Fibroblast of skin of right biceps (primary cell): Measurements from ENCODE around the gene ABCC5.
"Not testable (repeated sequence)": the region's sequence is repeated elsewhere in the genome, so short reads cannot be mapped to it uniquely, and the experiment has no call there.

Source experiments
- DNase-seq: peaks from one replicate; pipeline ENCODE4 v3.0.0-alpha.2; 2013

ABCC5 gene

DNA sequence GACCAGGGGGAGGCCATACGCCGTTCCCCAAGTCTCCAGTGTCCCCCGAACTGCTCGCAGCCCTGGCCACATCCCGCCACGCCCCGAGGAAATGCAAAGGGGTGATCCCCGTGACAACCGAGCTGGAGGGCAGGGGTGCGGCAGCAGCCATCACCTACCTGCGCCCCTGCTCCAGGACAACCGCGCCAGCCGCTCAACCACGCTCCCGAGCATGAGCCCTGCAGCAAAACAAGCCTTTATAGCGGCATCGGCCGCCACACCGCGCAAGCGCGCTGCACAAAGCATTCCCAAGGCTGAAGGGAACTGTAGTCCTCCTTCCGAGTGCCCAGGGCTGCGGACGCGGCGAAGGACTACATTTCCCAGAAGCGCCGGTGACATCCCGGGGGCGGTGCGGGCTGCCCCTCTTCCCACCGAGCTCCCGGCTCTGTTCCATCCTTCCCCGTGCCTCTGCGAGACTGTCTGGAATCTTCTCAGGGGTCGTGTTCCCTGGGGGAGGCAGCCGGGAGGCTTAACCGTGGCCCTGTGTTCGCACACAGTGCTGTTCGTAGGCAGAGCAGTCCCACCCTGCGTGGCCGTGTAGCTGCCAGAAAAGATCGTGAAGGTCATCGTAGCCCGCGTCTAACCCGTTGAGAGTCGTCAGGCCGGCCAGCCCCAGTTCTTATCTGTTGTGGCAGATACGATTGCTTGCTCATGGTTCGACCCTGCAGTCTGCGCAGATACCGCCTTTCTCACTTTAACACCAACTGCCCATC lies at the start of gene ABCC5:
Gene ABCC5, minus strand, starts transcription at position 213 of the 752 bp plus-strand sequence. CDS start 3,492 bp downstream, outside the sequence.
- DNase-seq: peak; percentile 93

DNA sequence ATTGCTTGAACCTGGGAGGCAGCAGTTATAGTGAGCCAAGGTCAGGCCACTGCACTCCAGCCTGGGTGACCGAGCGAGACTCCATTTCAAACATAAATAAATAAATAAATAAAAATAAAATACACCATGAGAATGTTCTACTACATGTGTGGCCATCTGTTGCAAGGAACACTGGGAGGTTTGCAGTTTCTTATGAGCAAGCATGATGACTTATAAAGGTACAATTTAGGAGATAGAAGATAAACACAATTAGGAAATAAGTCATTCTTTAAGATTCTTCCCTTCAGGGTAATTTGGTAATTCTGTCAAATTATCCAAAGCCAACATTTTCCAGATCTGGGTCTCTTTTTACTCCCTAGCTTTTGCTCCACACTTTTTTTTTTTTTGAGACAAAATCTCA lies 48.5 kb upstream of the ABCC5 start:
- peak; percentile 18 for DNase-seq

- DNase-seq: no peak
Measured at GRCh38 chr3:184062637-184063036, 45.0 kb upstream of the ABCC5 start.

GRCh38 chr3:184059424-184059823 lies 41.7 kb upstream of the ABCC5 start:
- DNase-seq: no peak

DNA sequence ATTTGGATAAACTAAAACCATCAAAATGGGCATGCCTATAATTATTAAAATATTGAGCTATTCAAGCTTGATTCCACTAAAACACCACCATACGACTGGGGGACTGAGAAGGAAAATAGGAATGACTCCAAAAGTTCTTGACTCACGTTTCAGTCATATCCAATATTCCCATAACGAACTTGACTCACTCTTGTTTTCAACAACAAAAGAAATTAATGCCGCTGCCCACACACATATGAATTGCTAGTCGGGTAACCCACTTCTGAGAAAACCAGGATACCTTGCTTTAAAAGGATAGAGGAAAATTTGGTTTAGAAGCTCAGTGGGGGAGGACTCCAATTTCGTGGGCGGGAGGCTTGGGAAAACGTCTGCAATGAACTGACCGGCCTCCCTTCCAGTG lies 40.3 kb upstream of the ABCC5 start:
- DNase-seq: peak; percentile 72

- DNase-seq: no peak
Measured at GRCh38 chr3:184052767-184053166, 35.1 kb upstream of the ABCC5 start, which contains the start of gene HTR3C. Gene HTR3C, plus strand, starts transcription at chr3:184053047. Its CDS starts 34 bp downstream, at chr3:184053081.

DNA sequence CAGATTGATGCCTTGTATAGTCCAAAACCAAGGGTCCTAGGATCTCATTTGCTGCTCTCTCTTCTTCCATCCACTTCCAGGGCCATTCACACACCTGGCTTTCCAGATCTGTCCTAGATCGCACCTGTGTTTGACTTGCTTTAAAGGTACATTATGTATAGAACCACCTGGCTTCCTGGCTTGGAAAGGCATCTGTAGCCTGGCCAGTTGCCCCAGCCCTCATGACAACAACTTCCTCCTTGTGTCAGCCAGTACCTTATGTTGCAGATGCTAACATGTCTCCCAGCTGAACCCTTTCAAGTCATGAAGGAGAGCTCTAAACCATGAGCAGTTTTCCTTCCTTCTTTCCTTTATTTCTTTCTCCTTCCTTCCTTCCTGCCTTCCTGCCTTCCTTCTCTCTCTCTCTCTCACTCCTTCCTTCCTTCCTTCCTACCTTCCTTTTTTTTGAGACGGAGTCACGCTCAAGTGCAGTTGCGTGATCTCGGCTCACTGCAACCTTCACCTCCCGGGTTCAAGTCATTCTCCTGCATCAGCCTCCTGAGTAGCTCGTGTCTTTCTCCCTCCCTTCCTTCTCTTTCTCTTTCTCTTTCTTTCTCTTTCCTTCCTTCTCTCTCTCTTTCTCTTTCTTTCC lies 32.6 kb upstream of the ABCC5 start:
- no peak for DNase-seq

DNA sequence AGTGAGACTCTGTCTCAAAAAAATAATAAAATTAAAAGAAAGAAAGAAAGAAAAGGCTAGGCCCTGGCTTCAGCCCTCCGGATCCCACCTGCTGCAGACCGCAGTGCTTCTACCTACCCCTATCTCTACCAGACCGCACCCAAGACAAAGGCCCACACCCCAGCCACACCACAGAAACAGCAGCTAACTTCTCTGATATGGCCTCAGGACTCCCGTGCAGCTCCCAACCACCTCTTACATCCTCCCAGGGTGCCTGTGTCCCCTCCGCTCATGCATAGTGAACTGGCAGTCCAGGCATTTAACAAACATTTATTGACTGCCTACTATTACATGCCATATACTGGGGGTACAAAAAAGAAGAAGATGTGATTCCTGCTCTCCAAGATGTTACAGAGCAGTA lies 28.3 kb upstream of the ABCC5 start:
- DNase-seq: no peak

GRCh38 chr3:184042617-184043016 lies 24.9 kb upstream of the ABCC5 start:
- no peak for DNase-seq

DNA sequence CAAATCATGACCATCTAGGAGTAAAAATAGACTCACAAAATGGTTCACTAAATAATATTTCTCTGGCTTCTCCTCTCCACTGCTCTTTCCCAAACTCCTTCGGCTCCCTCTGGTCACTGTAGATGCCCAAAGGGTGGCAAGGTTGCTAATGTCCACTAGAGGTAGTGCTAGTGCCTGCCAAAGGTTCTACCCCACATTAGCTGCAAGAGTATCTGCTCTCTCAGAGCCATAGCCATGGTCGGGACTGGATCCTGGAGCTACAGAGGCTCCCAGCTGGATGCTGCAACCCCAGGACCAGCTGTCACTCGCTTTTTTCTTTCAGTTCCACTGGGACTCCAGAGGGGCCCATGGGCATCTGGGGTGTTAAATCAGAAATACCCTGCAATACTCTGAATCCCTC lies 22.3 kb upstream of the ABCC5 start:
- DNase-seq: peak; percentile 12

DNA sequence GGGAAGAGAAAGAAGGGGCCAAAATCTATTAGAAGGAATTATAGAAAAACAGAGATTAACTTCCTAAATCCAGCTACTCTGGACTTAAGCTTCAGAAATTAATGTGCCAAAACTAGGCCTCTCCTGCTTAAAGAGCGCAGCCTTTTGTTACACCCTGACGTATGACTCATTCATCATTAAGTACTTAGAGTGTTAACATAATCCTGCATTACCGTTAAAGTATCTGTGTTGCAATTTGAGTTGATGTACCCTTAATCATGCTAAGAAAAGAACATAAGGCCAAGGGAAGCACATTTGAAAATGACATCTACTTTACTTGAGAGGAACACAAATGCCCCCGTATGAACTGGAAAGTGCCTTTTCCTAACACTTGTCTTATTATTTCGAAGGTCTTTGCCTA lies 21.7 kb upstream of the ABCC5 start:
- DNase-seq: no peak

DNA sequence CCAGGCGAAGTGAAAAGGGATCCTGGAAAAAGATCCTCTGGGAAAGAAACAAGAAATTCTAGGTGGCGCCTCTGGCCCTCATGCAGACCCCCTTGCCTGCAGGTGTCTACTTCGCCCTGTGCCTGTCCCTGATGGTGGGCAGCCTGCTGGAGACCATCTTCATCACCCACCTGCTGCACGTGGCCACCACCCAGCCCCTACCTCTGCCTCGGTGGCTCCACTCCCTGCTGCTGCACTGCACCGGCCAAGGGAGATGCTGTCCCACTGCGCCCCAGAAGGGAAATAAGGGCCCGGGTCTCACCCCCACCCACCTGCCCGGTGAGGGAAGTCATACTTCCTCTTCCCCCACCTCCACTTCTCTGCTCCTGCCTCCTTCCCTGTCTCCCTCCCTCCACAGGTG lies 20.6 kb upstream of the ABCC5 start:
- not testable (repeated sequence) for DNase-seq

- DNase-seq: no peak
Measured at GRCh38 chr3:184037816-184038215, 20.1 kb upstream of the ABCC5 start.

DNA sequence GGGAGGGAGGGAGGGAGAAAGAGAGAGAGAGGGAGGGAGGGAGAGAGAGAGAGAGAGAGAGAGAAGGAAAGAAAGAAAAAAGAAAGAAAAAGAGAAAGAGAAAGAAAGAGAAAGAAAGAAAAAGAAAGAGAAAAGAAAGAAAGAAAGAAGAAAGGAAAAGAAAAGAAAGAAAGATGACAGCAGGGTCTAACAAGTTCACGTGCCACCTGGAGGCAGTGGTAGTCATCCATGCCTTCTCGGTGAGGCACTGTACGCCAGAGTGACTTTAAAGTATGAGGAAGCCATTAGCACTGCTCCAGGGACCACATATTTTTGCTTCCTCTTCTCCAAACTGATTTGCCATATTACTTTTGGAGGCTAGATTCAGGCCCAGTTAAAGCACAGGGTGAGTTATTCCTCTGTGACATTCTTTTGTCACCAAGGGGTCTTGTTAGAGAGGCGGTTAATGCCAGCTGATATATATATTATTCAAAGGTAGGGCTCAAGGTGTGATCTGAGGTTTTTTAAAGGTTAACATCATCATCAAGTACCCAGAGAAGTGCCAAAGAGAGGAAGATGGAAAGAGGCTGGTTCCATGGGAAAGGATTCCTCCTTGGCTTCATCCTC lies 13.6 kb upstream of the ABCC5 start, which contains the start of gene HTR3D:
Gene HTR3D, plus strand, starts transcription at position 556 of the 606 bp plus-strand sequence. Its CDS starts 0 bp downstream, at position 556.
- DNase-seq: no peak

- DNase-seq: no peak
Measured at GRCh38 chr3:184030536-184030935, 12.9 kb upstream of the ABCC5 start.

GRCh38 chr3:184029443-184029842 lies 11.8 kb upstream of the ABCC5 start:
- no peak for DNase-seq

GRCh38 chr3:184028275-184028890 lies 10.7 kb upstream of the ABCC5 start:
- DNase-seq: not testable (repeated sequence)

DNA sequence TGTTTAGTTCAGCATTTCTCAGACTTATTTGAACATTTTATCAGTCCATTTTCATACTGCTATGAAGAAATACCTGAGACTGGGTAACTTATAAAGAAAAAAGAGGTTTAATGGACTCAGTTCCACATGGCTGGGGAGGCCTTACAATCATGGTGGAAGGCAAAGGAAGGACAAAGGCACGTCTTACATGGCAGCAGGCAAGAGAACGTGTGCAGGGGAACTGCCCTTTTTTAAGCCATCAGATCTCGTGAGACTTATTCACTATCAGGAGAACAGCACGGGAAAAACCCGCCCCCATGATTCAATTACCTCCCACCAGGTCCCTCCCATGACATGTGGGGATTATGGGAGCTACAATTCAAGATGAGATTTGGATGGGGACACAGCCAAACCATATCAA lies 7.6 kb upstream of the ABCC5 start:
- not testable (repeated sequence) for DNase-seq

- peak; percentile 22 for DNase-seq
Measured at GRCh38 chr3:184022323-184022722, 4.6 kb upstream of the ABCC5 start.

DNA sequence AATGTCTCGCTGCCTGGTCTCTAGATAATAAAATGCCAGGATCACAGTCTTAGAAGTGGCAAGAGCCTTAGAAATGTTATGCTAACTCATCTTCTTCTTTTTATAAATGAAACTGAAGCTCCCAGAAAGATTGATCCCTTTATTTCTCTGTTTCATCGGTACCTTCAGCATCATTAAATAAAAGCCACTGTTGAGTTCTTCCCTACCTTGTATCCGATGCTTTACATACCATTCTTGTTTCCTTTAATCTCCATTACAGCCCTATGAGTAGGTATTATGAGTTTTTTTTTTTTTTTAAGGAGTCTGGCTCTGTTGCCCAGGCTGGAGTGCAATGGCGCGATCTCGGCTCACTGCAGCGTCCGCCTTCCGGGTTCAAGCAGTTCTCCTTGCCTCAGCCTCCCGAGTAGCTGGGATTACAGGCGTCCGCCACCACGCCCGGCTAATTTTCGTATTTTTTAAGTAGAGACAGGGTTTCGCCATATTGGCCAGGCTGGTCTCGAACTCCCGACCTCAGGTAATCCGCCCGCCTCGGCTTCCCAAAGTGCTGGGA lies 815 bp upstream of the ABCC5 start:
- DNase-seq: no peak

GRCh38 chr3:184016811-184017671 lies 643 bp downstream of the ABCC5 start:
- DNase-seq: peak; percentile 53

GRCh38 chr3:184016169-184016570 lies 1.5 kb downstream of the ABCC5 start:
- DNase-seq: no peak
